NB4 (cell line): Measurements from ENCODE around the gene SOCS1.

Source experiments
- DNase-seq: peaks from one replicate; pipeline ENCODE4 v3.0.0; 2010; ENCODE audit warnings: low read depth
- H3K4me3 ChIP-seq: one replicate; pipeline ENCODE4 v1.5.1; 2011; ENCODE audit warnings: mild to moderate bottlenecking, low read depth, low read length, moderate library complexity
- MYC ChIP-seq: IDR thresholded peaks from 2 replicates; pipeline ENCODE4 v1.6.1; 2011; ENCODE audit warnings: low read depth, low read length
- POLR2A ChIP-seq: IDR thresholded peaks from 2 replicates; pipeline ENCODE4 v1.6.1; 2011; ENCODE audit warnings: mild to moderate bottlenecking; ENCODE audit not compliant: insufficient read length; ENCODE audit errors: extremely low read depth
- TF ChIP-seq, protein P1 (sequence below): IDR thresholded peaks from 2 replicates; pipeline ENCODE4 v1.6.1; 2011; ENCODE audit warnings: low read depth, low read length
- TF ChIP-seq, protein P2 (sequence below): IDR thresholded peaks from one replicate; pipeline ENCODE4 v1.5.1; 2012; ENCODE audit warnings: low read depth, low read length

Gene SOCS1

DNA sequence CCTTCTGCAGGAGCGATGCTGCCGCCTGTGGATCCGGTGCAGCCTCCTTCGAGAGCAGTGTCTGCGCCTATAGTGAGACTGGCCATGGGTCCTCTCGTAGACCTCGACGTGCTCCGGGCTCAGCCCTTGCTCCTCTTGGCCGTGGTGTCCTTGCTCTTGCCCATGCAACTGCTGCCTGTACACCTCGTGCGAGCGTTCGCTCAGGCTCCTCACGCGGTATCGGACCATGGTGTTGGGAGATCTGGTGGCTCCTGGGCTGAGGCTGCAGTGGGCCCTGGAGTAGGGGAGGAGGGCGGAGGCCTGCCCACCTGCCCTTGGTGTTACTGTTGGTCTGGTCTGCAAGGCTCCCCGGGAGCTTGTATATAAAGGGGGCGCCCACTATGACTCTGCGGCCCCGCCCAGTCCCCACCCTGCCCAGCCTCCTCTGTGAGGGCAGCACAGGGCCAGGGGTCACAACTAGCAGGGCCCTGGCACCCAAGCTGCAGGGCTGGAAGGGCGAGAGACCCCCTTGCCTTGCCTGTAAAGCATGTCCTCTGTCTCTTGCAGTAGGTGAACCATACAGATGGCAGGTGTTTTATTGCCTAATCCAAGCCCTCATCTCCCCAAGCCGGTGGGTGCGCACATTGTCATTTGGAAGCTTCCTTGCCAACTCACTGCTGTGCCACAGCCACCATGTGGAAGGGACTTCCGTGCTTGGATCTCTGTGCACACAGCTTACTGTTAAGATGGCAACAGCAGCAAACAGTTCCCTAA lies 20.3 kb upstream of the SOCS1 start, which contains the start of gene PRM2:
Gene PRM2 (minus strand): TSS at position 338 of the 753 bp plus-strand sequence. CDS start 110 bp downstream, at position 228.
- DNase-seq: no peak
- TF ChIP-seq POLR2A (no peak), MYC (no peak)
- TF ChIP-seq, protein P1, sequence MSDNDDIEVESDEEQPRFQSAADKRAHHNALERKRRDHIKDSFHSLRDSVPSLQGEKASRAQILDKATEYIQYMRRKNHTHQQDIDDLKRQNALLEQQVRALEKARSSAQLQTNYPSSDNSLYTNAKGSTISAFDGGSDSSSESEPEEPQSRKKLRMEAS: no peak
- TF ChIP-seq, protein P2, sequence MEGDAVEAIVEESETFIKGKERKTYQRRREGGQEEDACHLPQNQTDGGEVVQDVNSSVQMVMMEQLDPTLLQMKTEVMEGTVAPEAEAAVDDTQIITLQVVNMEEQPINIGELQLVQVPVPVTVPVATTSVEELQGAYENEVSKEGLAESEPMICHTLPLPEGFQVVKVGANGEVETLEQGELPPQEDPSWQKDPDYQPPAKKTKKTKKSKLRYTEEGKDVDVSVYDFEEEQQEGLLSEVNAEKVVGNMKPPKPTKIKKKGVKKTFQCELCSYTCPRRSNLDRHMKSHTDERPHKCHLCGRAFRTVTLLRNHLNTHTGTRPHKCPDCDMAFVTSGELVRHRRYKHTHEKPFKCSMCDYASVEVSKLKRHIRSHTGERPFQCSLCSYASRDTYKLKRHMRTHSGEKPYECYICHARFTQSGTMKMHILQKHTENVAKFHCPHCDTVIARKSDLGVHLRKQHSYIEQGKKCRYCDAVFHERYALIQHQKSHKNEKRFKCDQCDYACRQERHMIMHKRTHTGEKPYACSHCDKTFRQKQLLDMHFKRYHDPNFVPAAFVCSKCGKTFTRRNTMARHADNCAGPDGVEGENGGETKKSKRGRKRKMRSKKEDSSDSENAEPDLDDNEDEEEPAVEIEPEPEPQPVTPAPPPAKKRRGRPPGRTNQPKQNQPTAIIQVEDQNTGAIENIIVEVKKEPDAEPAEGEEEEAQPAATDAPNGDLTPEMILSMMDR: no peak
- no peak within 1 kb of the TSS for H3K4me3 ChIP-seq

- no peak overlapping the region for H3K4me3 ChIP-seq
- DNase-seq: no peak
- TF ChIP-seq POLR2A: no peak
- TF ChIP-seq, protein P1: no peak
- TF ChIP-seq MYC: no peak
- TF ChIP-seq, protein P2: no peak
Observed at GRCh38 chr16:11274964-11275363, 19.0 kb upstream of the SOCS1 start.

DNA sequence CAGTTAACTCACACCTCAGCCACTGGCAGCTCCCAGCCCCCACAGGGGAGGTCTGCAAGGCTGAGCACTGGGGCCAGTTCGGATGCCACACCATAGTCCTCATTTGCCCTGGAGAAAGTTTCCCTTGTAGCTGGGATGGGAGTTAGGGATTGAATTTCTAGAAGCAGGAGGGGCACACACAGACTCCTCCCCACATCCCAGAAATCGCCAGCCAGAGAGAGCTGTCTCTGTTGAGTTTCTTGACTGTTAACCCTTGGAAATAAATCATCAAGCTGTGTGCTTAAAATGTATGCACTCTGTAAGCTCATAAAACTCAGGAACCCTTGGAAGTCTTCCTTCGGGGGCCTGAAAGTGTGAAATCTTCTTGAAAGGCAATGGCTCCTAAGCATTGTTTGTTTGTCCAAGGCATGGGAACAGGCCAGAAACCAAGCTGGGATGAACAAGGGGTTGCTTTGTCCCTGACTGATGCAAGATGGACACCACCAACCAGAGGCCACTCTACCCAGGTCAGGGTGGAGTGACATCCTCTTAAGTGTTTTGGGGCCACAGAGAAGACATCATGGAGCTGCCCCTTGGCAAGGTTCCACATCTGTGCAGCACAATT lies 17.8 kb upstream of the SOCS1 start:
- no peak for DNase-seq
- TF ChIP-seq MYC (no peak), POLR2A (no peak)
- TF ChIP-seq, protein P2: no peak
- TF ChIP-seq, protein P1: no peak

DNA sequence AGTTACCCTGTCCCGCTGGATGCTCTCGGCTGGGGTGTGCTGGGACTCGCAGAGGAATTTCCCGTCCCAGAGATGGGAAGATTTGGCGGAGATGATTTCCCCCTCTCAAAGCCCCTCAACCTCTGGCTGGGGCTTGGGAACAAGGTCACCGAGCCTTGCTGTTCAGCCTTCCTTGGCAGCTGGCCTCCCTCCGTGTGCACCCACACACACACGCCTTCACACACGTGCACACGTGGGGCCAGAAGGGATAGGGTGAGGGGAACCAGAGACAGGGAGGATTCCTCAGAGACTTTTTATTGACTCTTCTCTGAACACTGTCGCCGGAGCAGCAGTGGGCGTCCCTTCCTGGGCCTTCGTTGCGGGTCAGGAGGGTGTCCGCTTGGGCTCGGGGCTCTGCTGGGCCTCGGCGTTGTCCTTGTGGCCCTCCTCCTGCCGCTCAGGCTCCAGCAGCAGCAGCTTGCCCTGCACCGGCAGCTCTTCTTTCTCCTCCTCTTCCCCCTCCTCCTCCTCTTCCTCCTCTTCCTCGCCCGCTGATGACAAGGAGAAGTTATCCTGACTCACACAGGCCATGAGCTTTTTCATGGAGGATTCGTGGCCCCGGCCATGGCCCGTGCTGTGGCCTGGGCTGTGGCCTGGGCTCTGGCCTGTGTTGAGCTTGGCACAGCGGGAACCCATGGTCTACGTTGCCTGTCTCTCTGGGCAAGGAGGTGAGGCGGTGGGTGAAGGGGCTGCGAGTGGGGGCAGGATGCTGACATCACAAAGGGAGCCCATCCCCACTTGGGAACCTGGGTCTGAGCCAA lies 17.1 kb upstream of the SOCS1 start, which contains the start of gene PRM3:
Gene PRM3 (minus strand): TSS at position 709 of the 800 bp plus-strand sequence. CDS start 34 bp downstream, at position 675.
- no peak within 1 kb of the TSS for H3K4me3 ChIP-seq
- no peak for DNase-seq
- TF ChIP-seq, protein P1: no peak
- TF ChIP-seq POLR2A (no peak), MYC (no peak)
- TF ChIP-seq, protein P2: no peak

More for the DNA sequence above, 17.8 kb upstream of the SOCS1 start:
- no peak overlapping the region for H3K4me3 ChIP-seq

- H3K4me3 ChIP-seq: no peak overlapping the region
- no peak for DNase-seq
- TF ChIP-seq, protein P1: no peak
- TF ChIP-seq POLR2A: no peak
- TF ChIP-seq, protein P2: no peak
- TF ChIP-seq MYC: no peak
Observed at GRCh38 chr16:11272484-11272883, 16.5 kb upstream of the SOCS1 start.
